ENCODE data around the gene SRGAP2C.
"Not testable (repeated sequence)": the region's sequence is repeated elsewhere in the genome, so short reads cannot be mapped to it uniquely, and the experiment has no call there.

SRGAP2C gene

GRCh38 chr1:121186191-121186590 lies 1.4 kb downstream of the SRGAP2C start:
- not testable (repeated sequence) for DNase-seq (ENCODE audit: low read depth)

DNA sequence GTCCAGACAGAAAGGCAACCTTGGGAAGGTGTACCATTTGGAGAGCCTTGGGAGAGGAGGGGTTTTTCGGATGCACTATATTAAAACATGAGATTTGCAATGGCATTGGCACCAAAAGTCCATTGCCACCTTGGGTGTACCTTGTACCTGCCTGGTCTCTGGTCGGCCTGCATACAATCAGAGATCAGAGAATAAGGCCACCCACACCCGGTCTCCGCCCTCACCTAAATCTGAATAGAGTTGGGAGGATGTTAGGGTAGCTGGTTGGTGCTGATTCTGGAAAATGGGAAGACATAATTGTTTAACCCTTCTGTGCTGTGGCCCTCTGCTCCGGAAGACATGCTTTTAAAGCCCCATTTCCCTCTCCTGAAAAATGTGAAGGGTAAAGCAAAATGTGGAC lies 3.1 kb downstream of the SRGAP2C start:
- DNase-seq (ENCODE audit: low read depth): not testable (repeated sequence)

GRCh38 chr1:121192512-121192911 lies 7.7 kb downstream of the SRGAP2C start:
- DNase-seq (ENCODE audit: low read depth): not testable (repeated sequence)

DNA sequence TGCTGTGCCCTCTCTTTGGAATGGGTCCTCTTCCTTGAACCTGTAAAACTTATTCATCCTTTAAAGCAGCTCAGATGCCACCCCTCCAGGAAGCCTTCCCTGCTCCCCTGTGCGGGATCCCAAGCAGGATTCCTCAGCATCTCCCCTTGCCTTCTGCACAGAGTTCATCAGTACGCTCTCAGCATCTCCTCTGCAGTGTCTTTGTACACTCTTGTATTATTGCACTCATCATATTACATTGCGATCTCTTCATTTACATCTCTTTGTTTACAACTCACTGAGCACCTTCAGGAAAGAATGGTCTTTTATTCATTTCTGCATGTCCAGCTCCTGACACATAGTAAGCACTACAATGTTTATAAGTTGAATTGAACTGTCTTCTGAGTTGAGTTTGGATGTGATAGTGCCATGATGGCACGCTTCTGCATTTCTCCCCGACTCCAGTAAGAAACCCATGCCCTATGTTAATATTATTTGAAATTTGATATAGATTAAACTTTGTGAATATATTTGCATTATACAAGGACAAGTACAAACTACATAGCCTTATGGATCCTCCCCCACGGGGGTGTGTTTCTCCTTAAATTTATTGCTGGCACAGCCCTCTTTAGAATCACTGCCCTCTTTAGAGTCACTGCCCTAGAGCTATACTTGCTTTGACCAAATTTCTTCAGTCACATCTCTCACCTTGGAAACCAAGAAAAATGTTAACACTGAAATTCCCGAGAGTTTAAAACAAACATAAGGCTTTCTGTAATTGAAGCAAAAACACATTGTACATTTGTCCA lies 12.5 kb downstream of the SRGAP2C start:
- DNase-seq (ENCODE audit: low read depth): not testable (repeated sequence)

GRCh38 chr1:121199763-121200162 lies 15.0 kb downstream of the SRGAP2C start:
- DNase-seq (ENCODE audit: low read depth): not testable (repeated sequence)

- DNase-seq (ENCODE audit: low read depth): not testable (repeated sequence)
Observed at GRCh38 chr1:121200232-121200631, 15.5 kb downstream of the SRGAP2C start.

DNA sequence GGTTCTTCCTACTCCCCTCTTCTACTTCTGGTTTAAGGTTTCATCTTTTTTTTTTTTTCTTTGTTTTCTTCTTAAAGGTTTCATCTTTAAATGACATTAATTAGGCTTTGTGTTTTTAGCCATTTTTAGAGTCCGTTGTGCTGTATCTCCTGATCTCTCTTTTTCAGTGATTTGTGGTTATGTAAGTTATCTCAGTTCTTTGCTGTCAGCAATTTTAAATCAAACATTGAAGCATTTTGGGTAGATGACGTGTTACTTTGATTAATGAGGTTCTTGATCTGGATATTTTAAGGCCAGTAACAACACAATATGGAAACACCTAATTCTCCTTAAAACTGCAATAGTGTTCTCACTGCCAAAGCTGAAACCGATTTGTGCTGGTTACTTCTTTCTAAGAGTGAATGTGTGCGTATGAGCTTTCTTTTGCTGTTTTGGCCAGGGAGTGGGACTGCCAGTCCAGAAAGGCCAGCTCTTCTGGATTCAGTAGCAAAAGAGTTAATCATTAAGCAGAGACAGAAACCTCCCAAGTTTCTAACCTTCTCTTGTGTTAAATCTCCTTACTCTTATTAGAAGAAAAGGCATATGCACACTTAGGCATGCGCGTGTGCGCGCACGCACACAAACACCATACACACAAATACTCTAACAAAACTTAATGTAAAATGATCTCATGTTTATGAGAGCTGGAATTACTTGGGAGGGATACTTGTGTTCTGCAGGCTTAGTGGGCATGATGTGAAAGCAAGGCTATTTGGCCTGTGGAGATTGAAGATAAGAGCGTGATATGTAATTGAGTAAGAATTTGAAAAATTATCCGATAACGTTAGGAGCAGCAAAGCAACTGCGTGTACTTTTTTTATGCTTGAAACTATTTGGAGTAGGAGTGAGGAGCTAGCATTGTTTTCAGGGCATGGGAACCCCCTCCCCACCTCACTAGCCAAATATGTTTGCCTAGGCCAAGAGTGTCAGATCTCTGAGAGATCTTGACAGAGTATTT lies 16.5 kb downstream of the SRGAP2C start:
- not testable (repeated sequence) for DNase-seq (ENCODE audit: low read depth)

GRCh38 chr1:121202986-121203385 lies 18.2 kb downstream of the SRGAP2C start:
- not testable (repeated sequence) for DNase-seq (ENCODE audit: low read depth)

DNA sequence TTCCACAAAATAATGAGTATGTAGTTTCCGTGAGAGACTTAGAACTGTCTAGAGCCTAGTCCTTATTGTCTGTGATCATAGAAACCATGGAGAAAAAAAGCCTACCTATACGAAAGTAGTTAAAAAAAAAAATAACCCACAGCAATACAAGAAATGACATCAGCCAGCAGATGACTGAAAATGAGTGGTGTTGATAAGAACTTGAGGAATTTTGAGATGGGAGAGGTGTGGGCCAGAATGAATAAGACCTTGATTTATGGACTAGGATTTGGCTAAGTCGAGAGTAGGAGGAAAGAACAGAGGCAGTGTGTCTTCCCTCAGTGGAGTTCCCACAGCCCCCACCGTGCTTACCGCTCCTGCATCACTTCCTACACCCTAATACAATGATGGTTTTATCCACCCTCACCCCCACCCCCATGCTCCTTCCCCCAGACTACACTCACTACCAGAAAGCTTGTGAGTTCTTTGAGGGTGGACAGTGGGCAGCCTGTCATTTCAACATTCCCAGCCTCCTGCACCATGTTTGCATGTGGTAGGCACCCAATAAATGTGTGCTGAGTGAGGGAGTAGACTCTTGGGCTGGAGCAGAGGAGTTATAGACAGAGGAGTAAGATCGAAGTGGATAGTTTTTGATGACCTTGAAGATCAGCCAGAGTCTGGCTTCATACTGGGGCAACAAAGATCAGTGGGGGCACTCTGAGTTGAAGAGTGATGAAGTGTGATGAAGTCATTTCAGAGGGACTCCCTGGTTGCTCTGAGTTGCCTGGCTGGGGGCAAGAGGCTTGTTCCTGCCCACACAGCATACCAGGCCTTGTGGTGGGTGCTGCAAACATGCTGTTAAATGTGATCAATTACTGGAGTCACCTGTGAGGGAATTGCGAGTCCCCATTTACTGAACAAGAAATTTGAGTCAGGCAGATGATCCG lies 21.3 kb downstream of the SRGAP2C start:
- DNase-seq (ENCODE audit: low read depth): not testable (repeated sequence)

- DNase-seq (ENCODE audit: low read depth): not testable (repeated sequence)
Observed at GRCh38 chr1:121207328-121207727, 22.6 kb downstream of the SRGAP2C start.

GRCh38 chr1:121208375-121208774 lies 23.6 kb downstream of the SRGAP2C start:
- not testable (repeated sequence) for DNase-seq (ENCODE audit: low read depth)

DNA sequence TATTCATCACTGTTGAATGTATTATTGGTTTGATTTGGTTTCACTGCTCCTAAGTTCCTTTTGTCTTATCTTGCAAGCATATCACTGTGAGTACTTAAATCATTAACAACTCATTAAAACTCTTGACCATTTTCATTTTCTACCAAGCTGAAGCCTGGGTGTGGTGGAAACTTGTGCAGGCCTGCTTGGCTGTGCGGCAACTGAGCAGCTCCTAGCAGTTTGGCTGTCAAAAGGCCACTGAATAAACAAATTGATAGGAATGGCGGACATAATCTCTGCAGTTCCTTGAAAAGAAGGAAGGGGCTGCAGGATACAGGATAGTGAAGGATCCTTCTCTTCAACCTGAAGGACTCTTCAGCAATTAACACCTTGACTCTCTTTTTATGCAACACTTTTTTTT lies 26.0 kb downstream of the SRGAP2C start:
- not testable (repeated sequence) for DNase-seq (ENCODE audit: low read depth)

DNA sequence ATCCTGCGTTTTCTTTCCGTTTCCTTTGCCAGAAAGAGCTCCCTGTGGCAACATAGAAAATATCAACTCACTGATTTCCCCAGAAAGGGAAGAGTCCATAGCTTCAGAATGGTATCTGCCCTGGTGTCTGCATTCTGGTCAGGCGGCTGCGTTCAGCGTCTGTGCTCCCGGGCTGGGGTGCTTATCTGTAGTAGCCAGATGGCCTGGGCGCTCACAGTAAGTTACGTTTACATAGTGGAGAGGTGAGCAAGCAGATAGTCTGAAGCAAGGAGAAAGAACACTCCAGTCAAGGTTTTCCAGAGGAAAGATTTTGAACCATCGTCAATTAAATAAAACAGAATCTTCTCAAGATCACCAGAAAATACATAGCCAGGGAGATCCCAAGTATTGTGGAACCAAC lies 28.7 kb downstream of the SRGAP2C start:
- DNase-seq (ENCODE audit: low read depth): not testable (repeated sequence)

- DNase-seq (ENCODE audit: low read depth): not testable (repeated sequence)
Observed at GRCh38 chr1:121214544-121215156, 29.9 kb downstream of the SRGAP2C start.

GRCh38 chr1:121215699-121216417 lies 31.1 kb downstream of the SRGAP2C start:
- not testable (repeated sequence) for DNase-seq (ENCODE audit: low read depth)

- not testable (repeated sequence) for DNase-seq (ENCODE audit: low read depth)
Observed at GRCh38 chr1:121216676-121217075, 31.9 kb downstream of the SRGAP2C start.

- DNase-seq (ENCODE audit: low read depth): not testable (repeated sequence)
Observed at GRCh38 chr1:121221770-121222169, 37.0 kb downstream of the SRGAP2C start.

GRCh38 chr1:121224714-121225113 lies 39.9 kb downstream of the SRGAP2C start:
- not testable (repeated sequence) for DNase-seq (ENCODE audit: low read depth)

DNA sequence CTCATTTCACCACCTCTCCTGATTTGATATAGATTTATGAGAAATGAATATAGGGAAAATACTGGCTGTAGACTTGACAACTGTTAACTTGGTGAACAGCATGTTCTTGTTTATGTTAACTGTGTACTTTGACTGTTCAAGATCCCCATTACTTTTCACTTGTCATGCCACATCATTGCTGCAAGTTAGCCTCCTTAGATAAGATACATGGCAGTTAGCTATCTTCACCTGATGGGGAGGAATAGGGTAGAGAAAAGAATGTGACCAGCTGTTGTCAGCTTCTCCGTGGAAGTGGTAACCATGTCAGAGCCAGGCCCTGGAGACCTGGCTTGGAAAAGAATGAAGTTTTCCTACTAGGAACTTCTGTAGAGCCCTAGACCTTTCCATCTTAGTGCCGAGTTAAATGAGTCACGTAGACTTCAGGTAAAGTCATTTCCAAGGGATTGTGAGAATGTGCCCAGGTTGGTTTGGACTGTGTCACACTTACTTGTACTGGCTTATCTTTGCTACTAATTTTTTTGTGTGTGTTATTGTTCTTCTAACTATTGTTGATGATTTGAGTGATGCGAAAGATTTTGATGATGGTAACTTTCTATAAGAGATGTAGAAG lies 41.6 kb downstream of the SRGAP2C start:
- not testable (repeated sequence) for DNase-seq (ENCODE audit: low read depth)

DNA sequence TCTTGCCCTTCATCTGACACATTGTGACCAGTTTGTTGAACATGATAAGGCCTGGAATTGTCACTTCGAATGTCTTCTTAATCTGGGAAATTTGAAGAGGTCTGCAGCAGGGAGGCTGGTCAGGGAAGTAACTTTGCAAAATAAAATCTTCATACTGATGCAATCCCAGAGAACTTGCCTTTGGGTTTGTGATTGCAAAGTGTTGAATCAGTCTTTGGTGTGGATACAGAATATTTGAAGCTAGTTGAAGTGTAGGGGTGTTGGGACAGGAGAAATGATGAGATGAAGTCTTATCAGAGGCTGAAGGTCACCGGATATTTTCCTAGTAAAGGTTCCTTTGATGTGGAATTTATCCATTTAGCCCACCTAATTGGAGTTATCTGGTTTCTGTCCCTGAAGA lies 42.1 kb downstream of the SRGAP2C start:
- DNase-seq (ENCODE audit: low read depth): not testable (repeated sequence)
